Inflammatory macrophage treated with lipopolysaccharide for 1 hour (primary cell): ENCODE results near the gene RAD51B.
A peak's percentile ranks its signal among the peaks of the same experiment; 100 is the strongest.

Experiments
- DNase-seq, 2 donors: peaks; one replicate each; pipeline ENCODE4 v3.0.0-alpha.2; 2020 to 2022

RAD51B gene

DNA sequence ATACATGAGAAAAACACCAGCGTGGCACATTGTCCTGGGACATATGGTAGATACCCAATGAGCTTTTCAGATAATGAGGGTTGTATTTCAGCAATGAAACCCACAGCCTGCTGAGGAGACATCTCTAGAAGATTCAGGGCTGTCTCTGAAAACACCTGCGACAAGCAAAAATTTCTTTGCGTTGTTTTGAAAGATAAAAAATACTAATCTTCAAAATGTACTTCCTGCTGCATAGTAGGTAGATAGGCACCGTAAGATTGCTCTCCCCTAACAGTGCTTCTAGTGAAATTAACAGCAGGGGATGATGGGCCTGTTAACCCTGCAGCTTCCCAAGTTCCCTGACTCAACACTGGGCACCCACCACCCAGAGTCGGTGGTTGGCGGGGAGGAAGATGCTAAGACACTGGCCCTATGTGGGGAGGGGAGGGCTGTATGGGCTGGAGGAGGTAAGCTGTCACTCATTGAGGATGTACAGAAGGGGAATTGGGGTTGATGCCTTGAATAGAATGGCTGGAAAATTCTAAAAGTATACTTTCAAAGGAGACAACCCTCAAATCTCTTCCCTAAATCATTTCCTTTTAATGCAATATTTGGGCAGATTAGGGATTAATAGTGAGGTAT, 953.3 kb downstream of the RAD51B start:
- no peak for DNase-seq

GRCh38 chr14:68774771-68775613, 955.4 kb downstream of the RAD51B start:
- DNase-seq = peak in 1 of 2 donors; percentile 71

DNA sequence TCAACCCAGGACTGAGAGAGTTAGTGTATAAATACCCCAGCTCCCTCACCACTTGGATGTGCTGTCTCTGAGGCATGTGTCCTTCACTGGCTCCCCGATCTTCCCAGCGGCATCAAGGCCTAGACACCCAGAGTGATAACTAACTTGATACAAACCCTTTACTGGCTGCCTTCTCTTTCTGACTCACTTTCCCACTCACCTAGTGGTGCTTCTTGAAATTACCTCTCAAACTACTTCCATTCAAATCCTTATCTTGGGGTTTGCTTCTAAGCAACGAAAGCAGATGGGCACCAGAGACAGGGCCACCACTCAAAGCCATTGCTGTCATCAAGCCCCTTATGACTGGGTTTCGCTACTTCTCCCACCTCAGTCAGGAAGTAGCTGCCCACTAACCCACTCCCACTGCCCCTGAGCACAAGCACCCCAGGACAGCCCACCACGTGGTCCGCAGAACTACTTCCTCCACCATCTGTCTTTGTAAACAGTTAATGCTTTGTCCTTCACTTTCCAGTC, 956.1 kb downstream of the RAD51B start:
- peak in 1 of 2 donors; percentile 50 for DNase-seq

- no peak for DNase-seq
These were observed 958.1 kb downstream of the RAD51B start for GRCh38 chr14:68777644-68778043.
